Cardiac muscle cell (in vitro differentiated cells and primary cell): Measurements from ENCODE around the gene SUSD2. TPM values are rescaled to one million over a fixed set of nuclear protein-coding genes. Genes with fewer than 3 reads are reported as not detected.

Experiments
- DNase-seq, 2 donors: peaks; one replicate each; pipeline versions ENCODE4 v3.0.0 to v3.0.0-alpha.2; 2010 to 2017; ENCODE audit warnings: low read depth in 1 of 2, low spot score in 1 of 2
- H3K27ac ChIP-seq: fragments of 200-600 bp; sonication (generic); 2 replicates; pipeline ENCODE4 v1.5.1; 2016
- H3K27me3 ChIP-seq: fragments of 200-600 bp; sonication (generic); 2 replicates; pipeline ENCODE4 v1.6.0; 2016; ENCODE audit warnings: control low read depth
- H3K36me3 ChIP-seq: fragments of 200-600 bp; sonication (generic); 2 replicates; pipeline ENCODE4 v1.5.1; 2016; ENCODE audit warnings: control low read depth
- H3K4me1 ChIP-seq: fragments of 200-600 bp; sonication (generic); 2 replicates; pipeline ENCODE4 v1.8.1; 2017; ENCODE audit warnings: low read depth, mild to moderate bottlenecking, mixed run types
- H3K4me3 ChIP-seq: fragments of 200-600 bp; sonication (generic); 2 replicates; pipeline ENCODE4 v1.5.1; 2016; ENCODE audit warnings: mild to moderate bottlenecking
- H3K9me3 ChIP-seq: fragments of 200-600 bp; sonication (generic); 2 replicates; pipeline ENCODE4 v1.5.1; 2017; ENCODE audit warnings: low read depth, mild to moderate bottlenecking, control low read depth
- CTCF ChIP-seq: IDR thresholded peaks from 2 replicates; pipeline ENCODE4 v1.5.1; 2012; ENCODE audit warnings: low read depth, mild to moderate bottlenecking, low read length
- polyA plus RNA-seq: library from polyadenylated mRNA; unstranded; fragments of >200 nt; fragmentation: Nextera tagmentation; extraction: Ambion mirVana; gene quantifications from 2 replicates; pipeline ENCODE4 v1.2.1, GENCODE V29; 2016
- total RNA-seq: library from RNA; depleted of rRNA; stranded (reverse); fragments of >200 nt; gene quantifications from 2 replicates; pipeline ENCODE4 v1.2.3, GENCODE V29; 2016

The SUSD2 gene
- total and polyA plus RNA-seq, 2 experiments from 2014 or later = 1.8 to 2.6 TPM

- Histone ChIP-seq H3K9me3 (no peaks in the 10 kb centered on the region), H3K36me3 (no peaks in the 10 kb centered on the region), H3K4me3 (no peak overlapping the region), H3K4me1 (peaks cover 79% of the 10 kb centered on the region), H3K27me3 (no peaks in the 10 kb centered on the region), H3K27ac (peak overlapping the region; percentile 99)
- DNase-seq = no peak
- no peak for TF ChIP-seq CTCF
Observed at GRCh38 chr22:24147666-24148065, 33.6 kb upstream of the SUSD2 start.

- DNase-seq = no peak
- TF ChIP-seq CTCF = no peak
- H3K27ac ChIP-seq = peak overlapping the region; percentile 99
- no peaks in the 10 kb centered on the region for H3K27me3 ChIP-seq
- H3K4me1 ChIP-seq = peaks cover 86% of the 10 kb centered on the region
- no peak overlapping the region for H3K4me3 ChIP-seq
- no peaks in the 10 kb centered on the region for H3K9me3 ChIP-seq
- H3K36me3 ChIP-seq = no peaks in the 10 kb centered on the region
Observed at GRCh38 chr22:24148266-24149197, 32.8 kb upstream of the SUSD2 start.

- no peaks in the 10 kb centered on the region for H3K27me3 ChIP-seq
- no peak for DNase-seq
- no peaks in the 10 kb centered on the region for H3K9me3 ChIP-seq
- TF ChIP-seq CTCF = no peak
- H3K27ac ChIP-seq = peak overlapping the region; percentile 99
- peaks cover 86% of the 10 kb centered on the region for H3K4me1 ChIP-seq
- no peaks in the 10 kb centered on the region for H3K36me3 ChIP-seq
- H3K4me3 ChIP-seq = no peak overlapping the region
Observed at GRCh38 chr22:24149198-24149590, 32.1 kb upstream of the SUSD2 start.

- no peaks in the 10 kb centered on the region for H3K9me3 ChIP-seq
- TF ChIP-seq CTCF = no peak
- no peak overlapping the region for H3K27ac ChIP-seq
- H3K36me3 ChIP-seq = no peaks in the 10 kb centered on the region
- H3K4me1 ChIP-seq = peaks cover 67% of the 10 kb centered on the region
- DNase-seq = peak in 1 of 2 donors; percentile 29
- no peak overlapping the region for H3K4me3 ChIP-seq
- H3K27me3 ChIP-seq = no peaks in the 10 kb centered on the region
Observed at GRCh38 chr22:24153353-24153752, 27.9 kb upstream of the SUSD2 start.

DNA sequence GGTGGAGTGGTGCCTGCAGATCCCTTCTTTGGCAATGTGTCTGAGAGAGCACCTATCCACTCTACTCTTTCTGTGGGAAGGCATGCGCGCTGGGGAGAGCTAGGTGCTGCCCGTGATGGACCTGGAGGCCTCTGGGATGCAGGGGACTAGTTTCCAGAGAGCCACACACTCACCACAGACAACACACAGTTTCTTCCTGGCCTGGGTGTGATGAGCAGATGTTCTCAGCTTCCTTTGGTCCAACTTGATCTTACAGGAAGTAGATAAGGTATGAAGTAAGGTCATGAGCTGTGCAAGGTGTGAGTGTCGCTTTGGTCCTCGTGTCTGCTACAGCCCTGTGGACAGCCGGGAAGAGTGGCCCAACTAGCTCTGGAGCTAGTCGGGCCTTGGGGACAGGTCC, 27.3 kb upstream of the SUSD2 start:
- Histone ChIP-seq H3K4me3 (no peak overlapping the region), H3K27ac (no peak overlapping the region), H3K4me1 (peaks cover 61% of the 10 kb centered on the region), H3K27me3 (no peaks in the 10 kb centered on the region), H3K36me3 (no peaks in the 10 kb centered on the region), H3K9me3 (no peaks in the 10 kb centered on the region)
- no peak for DNase-seq
- TF ChIP-seq CTCF = no peak
